Measurements from ENCODE around the gene KLHL13. TPM values are rescaled to one million over a fixed set of nuclear protein-coding genes. Genes with fewer than 3 reads are reported as not detected.

KLHL13 gene
- total RNA-seq, 1 donor from 2014 or later, result 10.2 TPM

GRCh38 chrX:117990438-117990837, 126.2 kb downstream of the KLHL13 start:
- Mint-ChIP-seq H3K36me3 (no peaks in the 10 kb centered on the region), H3K4me1 (ENCODE audit: unreplicated experiment) (peaks cover 7% of the 10 kb centered on the region), H3K9me3 (no peaks in the 10 kb centered on the region), H3K4me3 (no peak overlapping the region), H3K27me3 (no peaks in the 10 kb centered on the region), H3K27ac (no peak overlapping the region)
- DNase-seq (ENCODE audit: extremely low spot score, unreplicated experiment), result no peak
- TF ChIP-seq CTCF (conservative IDR thresholded peaks at IDR 0.05), result no peak

- Mint-ChIP-seq H3K36me3 (no peaks in the 10 kb centered on the region), H3K27ac (no peak overlapping the region), H3K4me3 (no peak overlapping the region), H3K4me1 (ENCODE audit: unreplicated experiment) (peaks cover 7% of the 10 kb centered on the region), H3K27me3 (no peaks in the 10 kb centered on the region), H3K9me3 (no peaks in the 10 kb centered on the region)
- TF ChIP-seq CTCF (conservative IDR thresholded peaks at IDR 0.05), result no peak
- DNase-seq (ENCODE audit: extremely low spot score, unreplicated experiment), result no peak
These were observed 127.1 kb downstream of the KLHL13 start for GRCh38 chrX:117989512-117989911.

GRCh38 chrX:117987373-117987772, 129.2 kb downstream of the KLHL13 start:
- no peak for DNase-seq (ENCODE audit: extremely low spot score, unreplicated experiment)
- Mint-ChIP-seq H3K27me3 (no peaks in the 10 kb centered on the region), H3K4me1 (ENCODE audit: unreplicated experiment) (peaks cover 7% of the 10 kb centered on the region), H3K27ac (no peak overlapping the region), H3K9me3 (no peaks in the 10 kb centered on the region), H3K36me3 (no peaks in the 10 kb centered on the region), H3K4me3 (no peak overlapping the region)
- TF ChIP-seq CTCF (conservative IDR thresholded peaks at IDR 0.05), result no peak

- peak; percentile 44 for TF ChIP-seq CTCF (conservative IDR thresholded peaks at IDR 0.05)
- H3K27me3 Mint-ChIP-seq, result no peaks in the 10 kb centered on the region
- no peaks in the 10 kb centered on the region for H3K36me3 Mint-ChIP-seq
- no peak for DNase-seq (ENCODE audit: extremely low spot score, unreplicated experiment)
- H3K4me1 Mint-ChIP-seq (ENCODE audit: unreplicated experiment), result no peaks in the 10 kb centered on the region
- no peak overlapping the region for H3K4me3 Mint-ChIP-seq
- no peaks in the 10 kb centered on the region for H3K9me3 Mint-ChIP-seq
- H3K27ac Mint-ChIP-seq, result no peak overlapping the region
These were observed 131.4 kb downstream of the KLHL13 start for GRCh38 chrX:117985241-117985640.

- H3K4me1 Mint-ChIP-seq (ENCODE audit: unreplicated experiment), result no peaks in the 10 kb centered on the region
- TF ChIP-seq CTCF (conservative IDR thresholded peaks at IDR 0.05), result no peak
- H3K36me3 Mint-ChIP-seq, result no peaks in the 10 kb centered on the region
These were observed 133.8 kb downstream of the KLHL13 start for GRCh38 chrX:117982694-117983392.

More at GRCh38 chrX:117982694-117983392, 133.8 kb downstream of the KLHL13 start:
- DNase-seq (ENCODE audit: extremely low spot score, unreplicated experiment), result no peak
- Mint-ChIP-seq H3K9me3 (no peaks in the 10 kb centered on the region), H3K4me3 (no peak overlapping the region), H3K27ac (no peak overlapping the region), H3K27me3 (no peaks in the 10 kb centered on the region)

Data from type B pancreatic cell (in vitro differentiated cells).